H7 (cell line): ENCODE data around the gene IRGC. TPM values are rescaled to one million over a fixed set of nuclear protein-coding genes. Genes with fewer than 3 reads are reported as not detected.

Source experiments
- DNase-seq: peaks from one replicate; pipeline ENCODE4 v3.0.0; 2012
- H3K27me3 ChIP-seq: 2 replicates; pipeline ENCODE4 v1.6.0; 2011; ENCODE audit warnings: mild to moderate bottlenecking, low read length; ENCODE audit not compliant: control insufficient read depth, insufficient read depth
- H3K36me3 ChIP-seq: replicated peaks from 2 replicates; pipeline ENCODE4 v1.5.1; 2011; ENCODE audit warnings: low read length; ENCODE audit not compliant: control insufficient read depth, insufficient read depth
- H3K4me3 ChIP-seq: 2 replicates; pipeline ENCODE4 v1.5.1; 2011; ENCODE audit warnings: low read depth, mild to moderate bottlenecking, control low read depth, low read length, moderate library complexity; ENCODE audit not compliant: insufficient read depth
- total RNA-seq: library from RNA; depleted of rRNA; stranded (reverse); fragments of >200 nt; shearing (Covaris generic); gene quantifications from 2 replicates; pipeline ENCODE4 v1.2.3, GENCODE V29; 2014

IRGC gene
- total RNA-seq, 1 experiment from 2014 or later = not detected

DNA sequence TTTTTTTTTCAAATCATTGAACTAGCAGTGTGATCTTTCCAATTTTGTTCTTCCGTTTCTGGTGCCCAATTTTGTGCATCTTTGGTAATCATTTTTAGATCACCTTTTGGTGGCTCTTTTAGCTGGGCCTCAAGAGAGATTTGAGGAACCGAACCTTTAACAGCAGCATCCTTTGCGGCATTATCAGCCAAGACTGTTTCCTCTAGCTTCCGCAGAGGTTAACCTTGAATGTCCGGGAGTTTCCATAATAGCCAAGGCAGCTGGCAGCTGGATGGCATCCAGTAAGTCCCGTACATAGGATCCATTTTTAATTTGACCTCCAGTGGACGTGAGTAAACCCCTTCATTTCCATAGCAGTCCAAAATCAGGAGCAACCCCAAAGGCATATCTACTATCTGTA, 9.6 kb downstream of the IRGC start:
- Histone ChIP-seq H3K4me3 (no peak overlapping the region), H3K27me3 (no peaks in the 10 kb centered on the region), H3K36me3 (peaks cover 1% of the 10 kb centered on the region; the same call in 1 of the 2 replicates)
- DNase-seq = no peak

DNA sequence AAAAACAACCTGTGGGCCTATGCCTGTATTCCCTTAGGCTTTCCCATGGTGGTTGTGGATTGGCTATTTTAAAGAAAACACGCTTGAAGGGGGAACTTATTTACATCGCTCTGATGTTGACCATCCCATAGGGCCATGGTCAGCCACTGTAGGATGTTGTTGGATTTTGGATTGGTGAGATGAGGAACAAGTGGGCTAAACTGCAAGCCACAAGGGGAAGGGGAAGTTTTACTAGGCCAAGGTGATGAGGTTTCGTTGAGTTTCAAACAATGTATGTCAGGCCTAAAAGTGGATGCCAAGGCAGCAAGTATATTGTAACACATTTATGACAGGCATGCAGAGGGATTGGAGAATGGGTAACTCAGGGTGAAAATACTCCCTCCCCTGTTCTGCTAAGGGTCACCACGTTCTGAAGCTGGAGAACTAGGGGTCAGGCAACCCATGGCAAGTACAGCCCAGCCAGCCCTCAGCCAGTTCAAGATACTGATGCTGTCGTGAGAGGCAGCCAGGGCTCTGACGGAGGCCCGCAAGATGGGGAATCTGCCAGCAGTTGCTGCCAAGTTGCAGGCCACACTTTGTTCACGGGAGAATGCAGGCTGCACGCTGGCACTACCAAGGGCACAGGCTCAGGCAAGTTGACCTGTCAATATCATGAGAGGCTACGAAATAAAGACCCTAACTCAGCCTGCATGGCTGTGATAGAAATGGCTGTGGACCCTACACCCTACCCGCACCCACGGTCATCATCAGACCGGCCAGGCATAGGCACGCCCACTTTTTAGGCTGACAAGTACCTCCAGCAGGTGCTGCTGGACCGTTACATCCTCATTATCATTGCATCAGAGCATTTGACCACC, 11.1 kb downstream of the IRGC start:
- Histone ChIP-seq H3K4me3 (no peak overlapping the region), H3K27me3 (no peaks in the 10 kb centered on the region), H3K36me3 (peaks cover 6% of the 10 kb centered on the region)
- no peak for DNase-seq

DNA sequence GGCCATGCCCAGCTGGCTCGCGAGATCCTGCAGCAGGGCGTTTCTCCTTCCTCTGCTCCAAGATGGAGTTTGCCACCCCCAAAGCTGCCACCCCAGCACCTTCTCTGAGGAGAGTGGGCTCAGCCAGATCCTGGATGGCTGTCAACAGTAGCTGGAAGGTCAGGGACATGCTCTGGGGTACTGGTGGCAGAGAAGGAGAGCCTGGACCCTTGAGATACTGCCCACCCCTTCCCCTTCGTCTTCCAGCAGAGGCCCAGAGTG, 11.6 kb downstream of the IRGC start:
- DNase-seq = no peak
- peaks cover 6% of the 10 kb centered on the region for H3K36me3 ChIP-seq
- no peak overlapping the region for H3K4me3 ChIP-seq
- no peaks in the 10 kb centered on the region for H3K27me3 ChIP-seq

DNA sequence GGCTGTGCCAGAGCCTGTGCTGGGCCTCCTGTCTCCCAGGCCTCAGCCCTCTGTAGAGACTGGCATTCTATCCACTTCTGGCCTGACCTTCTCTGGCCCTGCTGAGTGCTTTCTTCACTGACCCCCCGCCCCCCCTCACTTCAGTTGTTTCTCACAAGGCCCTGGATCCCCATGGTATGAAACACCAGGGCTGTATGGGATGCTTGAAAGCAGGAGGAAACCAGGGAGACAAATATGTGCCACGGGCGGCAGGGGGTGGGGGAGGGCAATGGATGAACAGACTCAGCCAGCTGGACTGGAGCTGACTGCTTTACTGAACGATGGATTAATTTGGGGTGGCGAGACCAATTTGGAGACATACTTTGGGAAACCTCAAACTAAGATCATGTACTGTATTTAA, 14.0 kb downstream of the IRGC start:
- no peak for DNase-seq
- Histone ChIP-seq H3K27me3 (no peaks in the 10 kb centered on the region), H3K36me3 (peaks cover 12% of the 10 kb centered on the region), H3K4me3 (no peak overlapping the region)

DNA sequence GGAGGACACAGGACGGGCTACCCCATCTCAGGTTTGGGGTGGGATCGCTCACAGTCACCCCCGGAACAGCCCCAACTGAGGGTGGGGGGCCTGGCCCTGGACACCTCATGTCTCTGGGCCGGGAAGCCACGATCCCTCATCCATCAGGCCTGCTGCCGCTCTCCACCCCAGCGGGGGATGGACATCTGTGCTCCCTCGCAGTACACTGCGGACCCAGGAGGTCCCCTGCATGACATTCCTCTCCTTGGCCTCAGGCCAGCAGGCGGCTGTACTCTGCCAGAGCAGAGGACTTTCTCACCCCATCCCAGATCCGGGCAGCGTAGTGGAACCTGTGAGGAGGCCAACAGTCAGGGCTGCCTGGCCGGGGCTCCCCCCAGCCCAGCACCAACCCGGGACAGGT, 15.5 kb downstream of the IRGC start:
- Histone ChIP-seq H3K4me3 (no peak overlapping the region), H3K36me3 (peaks cover 13% of the 10 kb centered on the region), H3K27me3 (no peaks in the 10 kb centered on the region)
- no peak for DNase-seq

DNA sequence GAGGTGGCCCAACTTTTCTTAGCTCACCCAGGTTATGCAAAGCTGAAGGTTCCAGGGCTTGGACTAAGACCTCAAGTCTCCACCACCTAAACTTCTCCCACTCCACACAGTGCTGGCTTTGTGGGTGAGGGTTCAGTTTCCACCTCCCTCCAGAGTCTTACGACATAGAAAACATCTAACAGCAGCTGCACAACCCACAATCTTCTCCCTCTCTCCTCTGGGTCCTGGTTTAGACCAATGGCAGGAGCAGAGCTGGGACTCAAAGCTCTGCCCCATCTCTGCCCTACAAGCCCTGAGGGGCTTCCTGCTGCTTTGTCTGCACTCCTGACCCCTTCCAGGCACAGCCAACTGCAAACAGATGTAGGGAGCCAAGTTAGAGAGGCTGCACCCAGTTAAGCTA, 16.0 kb downstream of the IRGC start:
- no peak for DNase-seq
- H3K36me3 ChIP-seq = peaks cover 15% of the 10 kb centered on the region
- H3K27me3 ChIP-seq = no peaks in the 10 kb centered on the region
- no peak overlapping the region for H3K4me3 ChIP-seq

DNA sequence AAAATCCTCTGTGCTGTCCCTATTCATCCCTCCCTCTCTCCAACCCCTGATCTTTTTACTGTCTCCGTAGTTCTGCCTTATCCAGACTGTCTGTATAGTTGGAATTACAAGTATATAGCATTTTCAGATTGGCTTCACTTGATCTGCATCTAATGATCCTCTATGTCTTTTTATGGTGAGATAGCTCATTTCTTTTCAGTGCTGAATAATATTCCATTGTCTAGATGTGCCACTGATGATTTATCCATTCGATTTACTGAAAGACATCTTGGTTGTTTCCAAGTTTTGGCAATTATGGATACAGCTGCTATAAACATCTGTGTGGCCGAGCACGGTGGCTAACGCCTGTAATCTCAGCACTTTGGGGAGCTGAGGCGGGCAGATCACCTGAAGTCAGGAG, 19.1 kb downstream of the IRGC start:
- Histone ChIP-seq H3K27me3 (no peaks in the 10 kb centered on the region), H3K36me3 (peaks cover 28% of the 10 kb centered on the region)

DNA sequence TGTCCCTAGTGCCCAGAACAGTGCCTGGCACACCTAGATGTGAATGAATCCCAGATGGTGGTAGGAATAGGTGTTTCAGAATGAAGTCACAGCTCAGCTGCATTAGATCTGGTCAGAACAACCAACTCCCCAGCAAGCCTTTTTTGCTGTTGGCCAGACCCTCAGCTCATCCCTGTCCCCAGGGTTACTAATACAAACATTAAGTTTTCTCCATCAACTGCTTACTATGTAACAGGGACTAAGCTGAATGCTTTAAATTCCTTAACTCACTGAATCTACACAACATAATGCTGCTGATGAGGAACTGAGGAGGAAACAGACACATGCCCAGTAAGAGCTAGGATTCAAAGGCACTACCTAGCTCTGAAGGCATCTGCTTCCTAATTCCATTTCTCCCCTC, 20.1 kb downstream of the IRGC start:
- H3K4me3 ChIP-seq = no peak overlapping the region
- H3K27me3 ChIP-seq = no peaks in the 10 kb centered on the region
- peaks cover 28% of the 10 kb centered on the region for H3K36me3 ChIP-seq
- no peak for DNase-seq

More for the DNA sequence above, 19.1 kb downstream of the IRGC start:
- H3K4me3 ChIP-seq = no peak overlapping the region
- no peak for DNase-seq

DNA sequence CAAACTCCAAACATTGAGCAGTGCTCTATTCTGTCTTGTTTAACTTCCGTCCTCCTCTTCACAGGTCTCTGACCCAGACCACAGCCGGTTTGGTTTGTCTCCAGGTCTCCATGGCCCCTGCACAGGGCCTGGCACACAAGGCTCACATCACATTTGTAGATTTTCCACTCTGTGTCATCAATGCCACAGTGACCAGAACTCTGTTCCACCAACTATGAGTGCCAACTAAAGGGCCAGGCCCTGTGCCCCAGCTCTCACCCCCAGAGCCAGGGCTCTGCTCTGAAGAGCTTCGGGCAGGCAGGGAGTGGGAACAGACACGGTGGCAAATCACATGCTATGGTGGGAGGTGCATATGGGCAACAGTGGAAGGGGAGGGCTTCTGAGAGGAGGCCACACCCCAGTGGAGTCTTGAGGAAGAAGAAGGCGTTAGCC, 22.9 kb downstream of the IRGC start:
- DNase-seq = no peak
- Histone ChIP-seq H3K4me3 (no peak overlapping the region), H3K27me3 (no peaks in the 10 kb centered on the region), H3K36me3 (peaks cover 27% of the 10 kb centered on the region)

DNA sequence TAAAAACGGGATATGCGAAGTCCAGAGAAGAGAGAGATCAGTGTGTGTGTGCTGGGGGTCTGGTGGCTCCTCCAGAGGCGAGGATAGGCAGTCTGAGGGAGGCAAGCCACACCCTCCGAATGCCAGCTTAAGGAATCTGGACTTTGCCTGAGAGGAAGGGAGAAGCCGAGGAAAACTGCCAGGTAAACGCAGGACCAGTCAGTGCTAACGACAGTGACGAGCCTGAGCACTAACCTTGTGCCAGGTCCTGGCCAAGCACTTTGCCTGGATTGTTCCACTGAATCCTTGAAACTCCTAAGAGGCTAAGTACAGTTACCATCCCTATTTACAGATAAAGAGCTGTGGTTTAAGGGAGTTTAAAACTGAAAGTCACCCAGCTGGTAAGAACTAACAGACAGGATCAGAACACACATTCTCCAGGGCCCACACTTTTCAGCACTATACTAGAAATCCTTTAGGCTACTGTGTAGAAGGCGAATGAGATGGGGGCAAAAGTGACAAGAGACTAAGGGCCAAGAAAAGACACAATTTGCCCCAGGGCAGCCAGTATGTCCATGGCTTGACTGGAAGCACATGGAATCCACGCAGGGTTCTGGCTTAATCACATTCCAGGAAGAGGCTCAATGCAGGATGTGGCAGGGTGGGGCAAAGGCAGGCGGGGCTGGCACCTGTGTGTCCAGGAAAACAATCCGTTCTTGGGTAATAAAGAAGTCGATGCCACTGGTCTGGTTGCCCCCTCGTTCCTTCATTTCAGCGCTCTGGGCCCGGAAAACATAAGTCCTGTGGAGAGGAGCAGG, 23.8 kb downstream of the IRGC start:
- Histone ChIP-seq H3K4me3 (no peak overlapping the region), H3K27me3 (no peaks in the 10 kb centered on the region), H3K36me3 (peaks cover 27% of the 10 kb centered on the region)
- no peak for DNase-seq

DNA sequence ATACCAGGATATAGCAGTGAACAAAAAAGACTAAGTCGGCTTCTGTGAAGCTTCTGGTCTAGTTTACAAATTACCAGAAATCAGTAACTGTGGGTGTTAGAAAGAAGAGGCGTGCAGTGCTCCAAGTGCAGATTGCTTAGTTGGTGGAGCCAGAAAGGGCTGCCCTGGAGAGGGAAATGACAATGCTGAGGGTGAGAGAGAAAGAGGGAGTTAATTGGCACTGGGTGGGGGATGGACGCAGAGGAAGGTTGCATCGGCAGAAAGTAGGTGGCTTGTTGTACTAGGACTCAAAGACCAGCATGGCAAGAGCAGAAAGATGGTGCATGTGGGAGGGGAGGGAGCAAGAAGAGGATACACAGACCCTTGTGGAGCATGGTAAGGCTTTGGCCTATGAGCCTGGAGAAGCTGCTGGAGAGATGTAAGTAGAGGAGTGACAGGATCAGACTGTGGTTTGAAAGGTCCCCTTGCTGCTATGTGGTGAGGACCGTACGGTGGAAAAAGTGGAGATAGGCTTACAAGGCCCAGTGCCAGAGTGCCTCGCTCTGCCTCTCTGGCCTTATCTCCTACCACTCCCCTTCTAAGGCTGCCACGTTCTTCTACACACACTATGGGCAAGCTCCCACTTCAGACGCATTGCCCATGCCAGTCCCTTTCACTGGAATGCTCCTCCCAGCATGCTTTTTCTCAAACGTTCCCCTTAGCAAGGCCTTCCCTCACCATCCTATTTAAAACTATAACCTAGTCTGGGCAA, 25.4 kb downstream of the IRGC start:
- no peaks in the 10 kb centered on the region for H3K27me3 ChIP-seq
- H3K36me3 ChIP-seq = peaks cover 29% of the 10 kb centered on the region
- no peak for DNase-seq
- H3K4me3 ChIP-seq = no peak overlapping the region

DNA sequence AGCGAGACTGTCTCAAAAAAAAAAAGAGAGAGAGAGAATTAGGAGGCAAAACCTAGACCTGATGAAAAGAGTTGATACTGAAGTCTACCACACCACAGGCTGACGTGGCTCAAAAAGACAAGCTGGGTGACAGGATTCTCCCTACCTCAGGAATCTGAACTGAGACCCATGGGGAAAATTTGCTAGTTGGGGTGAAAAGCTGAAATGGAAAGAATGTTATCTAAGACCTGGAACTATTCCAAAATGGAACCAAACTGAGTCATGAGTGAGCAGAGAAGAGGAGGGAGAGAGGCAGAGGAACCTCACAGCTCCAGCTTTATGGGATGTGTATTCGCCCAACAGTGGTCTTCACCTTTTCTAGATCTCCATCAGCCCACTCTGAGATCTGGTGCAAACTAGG, 27.2 kb downstream of the IRGC start:
- no peak overlapping the region for H3K4me3 ChIP-seq
- peaks cover 32% of the 10 kb centered on the region for H3K36me3 ChIP-seq
- no peak for DNase-seq
- no peaks in the 10 kb centered on the region for H3K27me3 ChIP-seq

DNA sequence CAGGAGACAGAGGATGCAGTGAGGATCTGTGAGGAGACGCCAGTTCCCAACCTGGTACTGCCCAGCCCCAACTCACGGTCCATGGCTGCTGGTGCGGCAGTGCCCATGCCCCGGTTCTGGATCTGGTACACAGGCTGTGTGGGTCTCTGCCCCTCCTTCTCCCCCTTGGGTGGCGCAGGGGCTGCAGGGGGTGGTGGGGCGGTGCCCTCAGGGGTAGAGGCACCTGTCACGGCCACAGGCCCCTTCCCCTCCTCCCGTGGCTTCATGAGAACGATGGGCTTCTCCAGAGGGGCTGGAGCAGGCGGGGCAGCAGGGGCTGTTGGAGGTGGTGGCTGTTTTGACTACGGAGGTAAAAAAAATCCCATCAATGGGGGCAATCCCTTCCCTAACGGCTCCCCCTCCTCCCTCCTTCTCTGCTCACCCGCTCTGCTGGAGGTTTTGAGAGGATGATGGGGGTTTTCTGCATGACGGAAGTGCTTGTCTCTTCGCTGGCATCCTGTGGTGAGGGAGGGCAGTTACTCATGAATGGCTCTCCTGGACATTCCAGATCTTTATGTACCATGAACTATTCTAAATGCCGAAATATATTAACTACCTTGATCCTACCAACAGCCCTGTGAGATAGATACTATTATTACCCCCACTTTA, 31.8 kb downstream of the IRGC start:
- no peak for DNase-seq
- peaks cover 21% of the 10 kb centered on the region for H3K36me3 ChIP-seq
- H3K27me3 ChIP-seq = no peaks in the 10 kb centered on the region
- no peak overlapping the region for H3K4me3 ChIP-seq

DNA sequence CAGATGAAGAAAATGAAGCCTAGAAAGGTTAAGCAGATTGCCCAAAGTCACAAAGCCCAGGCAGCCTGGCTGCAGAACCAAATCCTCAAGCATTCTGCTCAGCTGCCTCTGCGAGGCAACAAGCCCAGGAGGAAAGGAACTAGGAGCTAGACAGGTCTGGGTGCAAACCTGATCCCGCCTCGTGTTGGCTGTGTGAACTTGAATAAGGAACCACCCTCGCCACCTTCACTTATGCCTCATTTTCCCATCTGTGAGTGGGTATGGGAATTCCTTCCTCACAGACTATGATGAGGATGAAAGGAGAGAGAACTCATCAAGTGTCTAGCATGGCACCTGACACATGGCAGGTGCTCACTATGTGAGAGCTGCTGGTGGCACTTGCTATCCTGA, 32.3 kb downstream of the IRGC start:
- H3K4me3 ChIP-seq = no peak overlapping the region
- DNase-seq = no peak
- peaks cover 21% of the 10 kb centered on the region for H3K36me3 ChIP-seq
- no peaks in the 10 kb centered on the region for H3K27me3 ChIP-seq
